ENCODE measurements around the gene POLR3E. TPM values are rescaled to one million over a fixed set of nuclear protein-coding genes. Genes with fewer than 3 reads are reported as not detected.

The POLR3E gene
- total RNA-seq, 4 donors from 2014 or later: 23.2 to 107 (median 46.0) TPM

- 95% methylated on average over 6 of the region's 6 CpGs for WGBS, 2 donors (ENCODE audit: low coverage in 1 of 2)
- peak overlapping the region in 2 of 4 donors; percentile 69 to 74 for H3K27ac ChIP-seq
Measured at GRCh38 chr16:22352140-22352539, 54.9 kb downstream of the POLR3E start.

GRCh38 chr16:22352723-22353122 lies 55.5 kb downstream of the POLR3E start:
- Histone ChIP-seq H3K4me3 (no peak overlapping the region), H3K27me3 (no peaks in the 10 kb centered on the region), H3K36me3 (peaks cover 0 to 19% (median 6%) of the 10 kb centered on the region in 4 donors), H3K27ac (peak overlapping the region; percentile 68 to 74 (median 69)), H3K9me3 (no peaks in the 10 kb centered on the region), H3K4me1 (peaks cover 15 to 41% (median 20%) of the 10 kb centered on the region in 4 donors)
- 94 to 97% methylated on average over 5 of the region's 5 CpGs for WGBS, 2 donors (ENCODE audit: low coverage in 1 of 2)
- intact Hi-C loops (cut with DNase I; ENCODE audit: low total_unique reads): no loop called here
- in situ Hi-C loops (cut with MboI; ENCODE audit: low pct_ligation_motif_present in 1 of 4, low pct_unique_long_range_greater_than_20kb in 1 of 4, low sequenced_read_pairs in 3 of 4): no loop called here
- TF ChIP-seq POLR2AphosphoS5 (IDR thresholded peaks at IDR 0.05): no peak
- no peak for TF ChIP-seq CTCF (IDR thresholded peaks at IDR 0.05)
- no peak for TF ChIP-seq POLR2A (IDR thresholded peaks at IDR 0.05)
- TF ChIP-seq EP300 (IDR thresholded peaks at IDR 0.05; ENCODE audit: low read depth): no peak
- no peak for DNase-seq

More at GRCh38 chr16:22352140-22352539, 54.9 kb downstream of the POLR3E start:
- Histone ChIP-seq H3K9me3 (no peaks in the 10 kb centered on the region), H3K36me3 (peaks cover 0 to 25% (median 6%) of the 10 kb centered on the region in 4 donors), H3K4me1 (peaks cover 15 to 41% (median 22%) of the 10 kb centered on the region in 4 donors), H3K27me3 (no peaks in the 10 kb centered on the region), H3K4me3 (no peak overlapping the region)
- DNase-seq: no peak
- in situ Hi-C loops (cut with MboI; ENCODE audit: low pct_ligation_motif_present in 1 of 4, low pct_unique_long_range_greater_than_20kb in 1 of 4, low sequenced_read_pairs in 3 of 4): no loop called here
- TF ChIP-seq POLR2AphosphoS5 (IDR thresholded peaks at IDR 0.05) (no peak), POLR2A (IDR thresholded peaks at IDR 0.05) (no peak), CTCF (IDR thresholded peaks at IDR 0.05) (no peak), EP300 (IDR thresholded peaks at IDR 0.05; ENCODE audit: low read depth) (no peak)
- intact Hi-C loops (cut with DNase I; ENCODE audit: low total_unique reads): no loop called here

DNA sequence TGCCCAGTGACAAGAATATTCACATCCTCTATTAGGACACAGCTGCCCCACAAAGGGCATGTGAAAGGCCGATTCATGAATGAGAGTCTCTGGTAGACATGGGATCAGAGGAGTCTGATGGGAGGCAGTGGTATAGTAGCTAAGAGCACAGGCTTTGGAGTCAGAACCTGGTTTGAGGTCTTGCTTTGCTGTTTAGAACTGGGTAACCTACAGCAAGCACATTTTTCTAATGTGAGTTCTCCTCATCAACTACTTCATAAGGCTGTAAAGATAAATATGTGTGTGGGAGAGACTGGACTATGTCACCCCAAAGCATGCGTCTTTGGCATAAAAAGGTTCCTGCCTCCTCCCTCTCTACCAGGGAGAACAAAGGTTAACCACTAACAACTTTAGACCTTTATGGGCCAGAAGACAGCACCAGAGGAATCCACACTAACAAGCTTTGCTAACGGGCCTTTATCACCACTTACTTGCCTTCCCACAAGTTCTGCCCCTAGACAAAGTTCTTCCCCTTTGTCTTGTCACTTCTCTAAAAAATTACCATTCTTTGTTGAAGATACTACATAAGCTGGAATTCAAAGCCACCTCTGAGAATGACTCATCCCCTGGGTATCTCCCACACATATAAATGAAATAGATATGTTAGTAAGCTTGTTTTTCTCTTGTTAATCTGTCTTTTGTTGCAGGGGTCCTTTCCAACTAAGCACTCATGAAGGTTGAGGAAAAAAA lies 56.1 kb downstream of the POLR3E start:
- Histone ChIP-seq H3K27me3 (no peaks in the 10 kb centered on the region), H3K27ac (peak overlapping the region; percentile 68 to 74 (median 69)), H3K4me3 (no peak overlapping the region), H3K9me3 (no peaks in the 10 kb centered on the region), H3K36me3 (peaks cover 0 to 12% (median 5%) of the 10 kb centered on the region in 4 donors), H3K4me1 (peaks cover 15 to 41% (median 20%) of the 10 kb centered on the region in 4 donors)
- in situ Hi-C loops (cut with MboI; ENCODE audit: low pct_ligation_motif_present in 1 of 4, low pct_unique_long_range_greater_than_20kb in 1 of 4, low sequenced_read_pairs in 3 of 4) (no loop called here), intact Hi-C loops (cut with DNase I; ENCODE audit: low total_unique reads) (no loop called here)
- no peak for TF ChIP-seq POLR2A (IDR thresholded peaks at IDR 0.05)
- peak in 2 of 3 donors; percentile 45 to 46 for TF ChIP-seq POLR2AphosphoS5 (IDR thresholded peaks at IDR 0.05)
- DNase-seq: peak; percentile 32
- 0 to 29% methylated on average over 2 to 3 of the region's 3 CpGs for WGBS, 2 donors (ENCODE audit: low coverage in 1 of 2)

DNA sequence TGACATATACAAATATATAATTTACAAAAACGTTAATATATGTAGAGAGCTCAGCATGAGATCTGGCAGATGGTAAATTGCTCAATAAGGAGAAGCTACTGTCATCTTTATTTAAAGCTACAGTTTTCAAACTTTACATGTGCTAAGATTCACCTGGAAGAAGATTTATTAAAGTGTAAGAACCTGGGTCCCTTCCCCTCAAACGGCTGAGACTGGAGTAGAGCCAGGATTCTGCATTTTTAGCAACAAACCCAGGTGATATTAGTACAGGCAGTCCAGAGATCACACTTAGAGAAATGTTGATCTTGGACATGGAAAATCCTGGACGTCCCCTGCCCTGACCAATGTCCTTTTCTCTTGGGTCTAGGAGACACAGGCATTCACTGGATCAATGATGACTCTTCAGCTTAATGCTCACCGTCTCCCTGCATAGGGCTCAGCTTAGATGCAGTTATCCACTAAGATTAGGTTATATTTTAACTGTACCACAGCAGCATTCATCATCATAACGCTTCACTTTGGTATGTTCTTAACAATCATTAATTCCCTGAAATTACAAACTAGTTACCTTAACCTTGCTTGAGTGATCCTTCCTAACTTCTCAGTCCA lies 56.8 kb downstream of the POLR3E start:
- Histone ChIP-seq H3K27me3 (no peaks in the 10 kb centered on the region), H3K9me3 (no peaks in the 10 kb centered on the region), H3K27ac (peak overlapping the region; percentile 68 to 74 (median 69)), H3K4me1 (peaks cover 15 to 41% (median 20%) of the 10 kb centered on the region in 4 donors), H3K4me3 (no peak overlapping the region), H3K36me3 (peaks cover 0 to 6% (median 1%) of the 10 kb centered on the region in 4 donors)
- TF ChIP-seq POLR2AphosphoS5 (IDR thresholded peaks at IDR 0.05): no peak
- TF ChIP-seq EP300 (IDR thresholded peaks at IDR 0.05; ENCODE audit: low read depth): no peak
- no peak for TF ChIP-seq POLR2A (IDR thresholded peaks at IDR 0.05)
- TF ChIP-seq CTCF (IDR thresholded peaks at IDR 0.05): no peak
- WGBS, 2 donors (ENCODE audit: low coverage in 1 of 2): 49 to 50% methylated on average over 5 of the region's 5 CpGs
- intact Hi-C loops (cut with DNase I; ENCODE audit: low total_unique reads): no loop called here
- in situ Hi-C loops (cut with MboI; ENCODE audit: low pct_ligation_motif_present in 1 of 4, low pct_unique_long_range_greater_than_20kb in 1 of 4, low sequenced_read_pairs in 3 of 4): no loop called here
- DNase-seq: no peak

Data from transverse colon (tissue), 4 donors.